ENCODE data around the gene PARVB. TPM values are rescaled to one million over a fixed set of nuclear protein-coding genes. Genes with fewer than 3 reads are reported as not detected.

PARVB gene
- total RNA-seq, 1 donor from 2014 or later: 49.3 TPM

- ATAC-seq: peak; percentile 78
- no peak for TF ChIP-seq CTCF (IDR thresholded peaks at IDR 0.05)
Observed at GRCh38 chr22:44127356-44127755, 103.3 kb downstream of the PARVB start.

GRCh38 chr22:44128958-44129618, 105.0 kb downstream of the PARVB start:
- peak; percentile 53 for DNase-seq
- Histone ChIP-seq H3K4me1 (no peaks in the 10 kb centered on the region), H3K9me3 (no peaks in the 10 kb centered on the region), H3K27ac (no peak overlapping the region), H3K27me3 (no peaks in the 10 kb centered on the region), H3K4me3 (no peak overlapping the region), H3K36me3 (no peaks in the 10 kb centered on the region)
- ATAC-seq: peak; percentile 58
- TF ChIP-seq CTCF (IDR thresholded peaks at IDR 0.05): no peak
- intact Hi-C loops (cut with DNase I): no loop called here

More at GRCh38 chr22:44127356-44127755, 103.3 kb downstream of the PARVB start:
- Histone ChIP-seq H3K36me3 (no peaks in the 10 kb centered on the region), H3K27me3 (no peaks in the 10 kb centered on the region), H3K27ac (no peak overlapping the region), H3K9me3 (no peaks in the 10 kb centered on the region), H3K4me1 (no peaks in the 10 kb centered on the region), H3K4me3 (no peak overlapping the region)
- intact Hi-C loops (cut with DNase I): no loop called here
- DNase-seq: peak; percentile 42

GRCh38 chr22:44129619-44129976, 105.5 kb downstream of the PARVB start:
- Histone ChIP-seq H3K36me3 (no peaks in the 10 kb centered on the region), H3K27me3 (no peaks in the 10 kb centered on the region), H3K9me3 (no peaks in the 10 kb centered on the region), H3K4me1 (no peaks in the 10 kb centered on the region), H3K4me3 (no peak overlapping the region), H3K27ac (no peak overlapping the region)
- ATAC-seq: no peak
- peak; percentile 6 for DNase-seq
- intact Hi-C loops (cut with DNase I): no loop called here
- TF ChIP-seq CTCF (IDR thresholded peaks at IDR 0.05): no peak

GRCh38 chr22:44130076-44130711, 106.1 kb downstream of the PARVB start:
- ATAC-seq (no peak), DNase-seq (peak; percentile 40)
- no peak for TF ChIP-seq CTCF (IDR thresholded peaks at IDR 0.05)
- intact Hi-C loops (cut with DNase I): no loop called here
- no peaks in the 10 kb centered on the region for H3K9me3 ChIP-seq
- H3K36me3 ChIP-seq: no peaks in the 10 kb centered on the region
- H3K4me1 ChIP-seq: no peaks in the 10 kb centered on the region
- no peaks in the 10 kb centered on the region for H3K27me3 ChIP-seq
- H3K4me3 ChIP-seq: no peak overlapping the region
- no peak overlapping the region for H3K27ac ChIP-seq

- no peaks in the 10 kb centered on the region for H3K4me1 ChIP-seq
- no peaks in the 10 kb centered on the region for H3K36me3 ChIP-seq
- no peak for TF ChIP-seq CTCF (IDR thresholded peaks at IDR 0.05)
- no peak for ATAC-seq
- DNase-seq: peak; percentile 58
- H3K27me3 ChIP-seq: no peaks in the 10 kb centered on the region
- H3K4me3 ChIP-seq: no peak overlapping the region
- H3K9me3 ChIP-seq: no peaks in the 10 kb centered on the region
- no peak overlapping the region for H3K27ac ChIP-seq
- intact Hi-C loops (cut with DNase I): no loop called here
Observed at GRCh38 chr22:44131412-44131811, 107.3 kb downstream of the PARVB start.

Measured in upper lobe of right lung (tissue), 1 donor.